Measurements from ENCODE around the gene TMEM59L.

Gene TMEM59L

GRCh38 chr19:18636183-18636968 lies 23.7 kb downstream of the TMEM59L start:
- in situ Hi-C loops (cut with MboI; ENCODE audit: low sequenced_read_pairs) = no loop called here

- in situ Hi-C loops (cut with MboI; ENCODE audit: low sequenced_read_pairs) = no loop called here
Measured at GRCh38 chr19:18636969-18637629, 24.4 kb downstream of the TMEM59L start, which contains the start of gene KLHL26. Gene KLHL26, plus strand, starts transcription at chr19:18637028. Its CDS starts 27 bp downstream, at chr19:18637055.

- in situ Hi-C loops (cut with MboI; ENCODE audit: low sequenced_read_pairs) = no loop called here
Measured at GRCh38 chr19:18637673-18638630, 25.3 kb downstream of the TMEM59L start.

- in situ Hi-C loops (cut with MboI; ENCODE audit: low sequenced_read_pairs) = no loop called here
Measured at GRCh38 chr19:18639706-18640243, 27.1 kb downstream of the TMEM59L start.

GRCh38 chr19:18644196-18645034 lies 31.7 kb downstream of the TMEM59L start:
- in situ Hi-C loops (cut with MboI; ENCODE audit: low sequenced_read_pairs) = no loop called here

- in situ Hi-C loops (cut with MboI; ENCODE audit: low sequenced_read_pairs) = no loop called here
Measured at GRCh38 chr19:18645035-18645511, 32.4 kb downstream of the TMEM59L start.

GRCh38 chr19:18646535-18647370 lies 34.1 kb downstream of the TMEM59L start:
- in situ Hi-C loops (cut with MboI; ENCODE audit: low sequenced_read_pairs) = no loop called here

- in situ Hi-C loops (cut with MboI; ENCODE audit: low sequenced_read_pairs) = no loop called here
Measured at GRCh38 chr19:18647371-18647767, 34.7 kb downstream of the TMEM59L start.

GRCh38 chr19:18647807-18648206 lies 35.1 kb downstream of the TMEM59L start:
- in situ Hi-C loops (cut with MboI; ENCODE audit: low sequenced_read_pairs) = no loop called here

- in situ Hi-C loops (cut with MboI; ENCODE audit: low sequenced_read_pairs) = no loop called here
Measured at GRCh38 chr19:18648973-18649315, 36.3 kb downstream of the TMEM59L start.

- in situ Hi-C loops (cut with MboI; ENCODE audit: low sequenced_read_pairs) = no loop called here
Measured at GRCh38 chr19:18649371-18650020, 36.8 kb downstream of the TMEM59L start.

- in situ Hi-C loops (cut with MboI; ENCODE audit: low sequenced_read_pairs) = no loop called here
Measured at GRCh38 chr19:18650021-18650390, 37.3 kb downstream of the TMEM59L start.

GRCh38 chr19:18650468-18651041 lies 37.9 kb downstream of the TMEM59L start:
- in situ Hi-C loops (cut with MboI; ENCODE audit: low sequenced_read_pairs) = no loop called here

- in situ Hi-C loops (cut with MboI; ENCODE audit: low sequenced_read_pairs) = no loop called here
Measured at GRCh38 chr19:18651300-18651699, 38.6 kb downstream of the TMEM59L start.

GRCh38 chr19:18651733-18652132 lies 39.1 kb downstream of the TMEM59L start:
- in situ Hi-C loops (cut with MboI; ENCODE audit: low sequenced_read_pairs) = no loop called here

GRCh38 chr19:18653853-18654252 lies 41.2 kb downstream of the TMEM59L start:
- in situ Hi-C loops (cut with MboI; ENCODE audit: low sequenced_read_pairs) = no loop called here

GRCh38 chr19:18654469-18654868 lies 41.8 kb downstream of the TMEM59L start:
- in situ Hi-C loops (cut with MboI; ENCODE audit: low sequenced_read_pairs) = no loop called here

- in situ Hi-C loops (cut with MboI; ENCODE audit: low sequenced_read_pairs) = no loop called here
Measured at GRCh38 chr19:18655173-18655844, 42.6 kb downstream of the TMEM59L start.
